ENCODE results near the gene HSPA8.
"Not testable (repeated sequence)": the region's sequence is repeated elsewhere in the genome, so short reads cannot be mapped to it uniquely, and the experiment has no call there.

Gene HSPA8

GRCh38 chr11:123061403-123062157 is at the start of gene HSPA8:
Gene HSPA8 (minus strand): TSS chr11:123062136. CDS start chr11:123061324, 812 bp downstream.
- DNase-seq, result peak; percentile 65 to 78

DNA sequence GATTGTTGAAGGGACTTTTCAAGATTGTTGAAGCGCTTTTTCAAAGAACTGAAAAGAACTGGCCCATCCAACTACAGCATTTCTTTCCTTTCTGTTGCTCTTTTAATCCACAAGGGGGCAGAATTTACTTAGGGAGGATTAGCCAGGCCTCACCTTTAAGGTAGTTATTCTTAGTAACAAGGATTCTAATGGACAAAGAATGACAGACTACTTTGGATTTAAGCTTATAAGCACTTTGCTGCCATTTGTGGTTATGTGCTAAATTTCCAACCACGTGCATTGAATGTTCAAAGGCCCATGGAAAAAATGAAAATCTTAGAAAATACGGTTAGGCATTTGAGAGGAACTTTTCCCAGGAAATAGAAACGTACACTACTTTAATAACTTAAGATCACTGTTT is 49.5 kb upstream of the HSPA8 start:
- DNase-seq, result peak in 1 of 2 donors; percentile 68

DNA sequence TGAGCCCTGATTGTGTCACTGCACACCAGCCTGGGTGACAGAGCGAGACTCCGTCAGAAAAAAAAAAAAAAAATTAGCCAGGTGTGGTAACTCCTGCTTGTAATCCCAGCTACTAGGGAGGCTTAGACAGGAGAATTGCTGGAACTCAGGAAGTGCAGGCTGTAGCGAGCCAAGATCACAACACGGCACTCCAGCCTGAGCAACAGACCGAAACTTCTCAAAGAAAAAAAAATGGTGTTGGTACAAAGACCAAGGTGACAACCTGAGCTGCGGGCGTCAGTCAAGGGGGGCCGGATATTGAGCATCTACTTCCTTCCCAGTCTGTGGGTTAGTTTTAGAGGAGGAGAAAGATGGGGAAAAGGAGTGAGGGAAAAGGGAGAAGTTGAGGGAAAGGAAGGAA is 48.5 kb upstream of the HSPA8 start:
- no peak for DNase-seq

- no peak for DNase-seq
These were observed 46.1 kb upstream of the HSPA8 start for GRCh38 chr11:123107945-123108495.

GRCh38 chr11:123104697-123105096 is 42.8 kb upstream of the HSPA8 start:
- DNase-seq, result no peak

DNA sequence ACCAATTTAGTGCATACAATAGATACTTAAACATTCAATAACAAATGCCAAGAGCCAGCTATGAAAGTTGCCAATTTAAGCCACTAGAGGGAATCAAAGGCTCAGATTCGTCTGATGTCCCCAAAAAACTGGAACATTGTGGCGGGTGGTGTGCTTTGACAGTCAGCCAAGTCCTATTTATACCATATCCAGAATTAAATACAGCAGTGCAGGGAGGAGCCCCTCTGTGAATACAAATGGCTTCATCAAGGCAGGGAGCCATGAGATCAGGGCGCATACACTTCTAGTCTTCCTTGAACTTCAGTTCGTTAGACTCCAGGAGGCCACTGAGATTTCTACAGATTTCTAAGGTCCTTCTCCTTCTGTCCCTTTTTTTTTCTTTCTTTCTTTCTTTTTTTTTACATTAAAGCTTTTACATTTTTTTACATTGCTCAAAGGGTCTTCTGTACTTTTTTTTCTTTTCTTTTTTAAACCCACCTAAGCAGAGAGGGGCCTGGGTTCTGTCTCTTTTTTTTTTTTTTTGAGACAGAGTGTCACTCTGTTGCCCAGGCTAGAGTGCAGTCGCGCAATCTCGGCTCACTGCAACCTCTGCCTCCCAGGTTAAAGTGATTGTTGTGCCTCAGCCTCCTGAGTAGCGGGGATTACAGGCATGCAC is 41.5 kb upstream of the HSPA8 start:
- DNase-seq, result peak; percentile 33 to 73

GRCh38 chr11:123100379-123101085 is 38.6 kb upstream of the HSPA8 start:
- no peak for DNase-seq

DNA sequence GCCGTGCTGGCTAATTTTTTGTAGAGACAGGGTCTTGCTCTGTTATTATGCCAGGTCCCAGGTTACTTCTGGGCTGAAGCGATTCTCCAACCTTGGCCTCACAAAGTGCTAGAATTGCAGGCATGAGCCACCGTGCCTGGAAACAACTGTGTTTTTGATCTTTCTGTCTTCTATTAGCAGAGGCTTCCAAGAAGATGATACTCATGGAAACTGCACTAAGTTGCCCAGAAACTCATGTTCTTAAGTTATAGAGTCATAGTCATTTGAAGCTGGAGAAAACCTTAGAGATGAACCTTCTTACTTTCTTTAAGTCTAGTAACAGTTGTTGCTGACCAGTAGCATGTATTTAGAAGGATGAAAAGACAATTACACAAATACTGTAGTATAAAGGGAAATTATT is 37.1 kb upstream of the HSPA8 start:
- no peak for DNase-seq

DNA sequence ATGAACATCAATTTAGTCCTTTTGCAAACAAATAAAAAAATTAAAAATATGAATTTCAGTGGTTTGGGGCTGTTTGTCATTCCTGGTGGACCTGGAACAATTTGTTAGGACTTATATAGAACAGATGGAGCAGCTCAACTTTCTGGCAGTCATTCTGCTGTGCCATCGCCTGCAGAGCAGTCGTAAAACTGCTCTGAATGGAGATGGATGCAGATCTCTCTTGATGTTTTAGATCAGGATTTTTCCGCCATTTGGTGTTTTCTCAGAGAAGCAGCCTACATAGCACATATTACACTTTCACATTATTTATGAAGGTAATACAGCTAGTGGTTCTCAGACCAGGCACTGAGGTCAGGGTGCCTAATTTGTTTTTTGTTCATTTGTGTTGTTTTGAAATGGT is 31.8 kb upstream of the HSPA8 start:
- no peak for DNase-seq

GRCh38 chr11:123091506-123091905 is 29.6 kb upstream of the HSPA8 start:
- DNase-seq, result no peak

- DNase-seq, result not testable (repeated sequence)
These were observed 28.2 kb upstream of the HSPA8 start for GRCh38 chr11:123090168-123090567.

DNA sequence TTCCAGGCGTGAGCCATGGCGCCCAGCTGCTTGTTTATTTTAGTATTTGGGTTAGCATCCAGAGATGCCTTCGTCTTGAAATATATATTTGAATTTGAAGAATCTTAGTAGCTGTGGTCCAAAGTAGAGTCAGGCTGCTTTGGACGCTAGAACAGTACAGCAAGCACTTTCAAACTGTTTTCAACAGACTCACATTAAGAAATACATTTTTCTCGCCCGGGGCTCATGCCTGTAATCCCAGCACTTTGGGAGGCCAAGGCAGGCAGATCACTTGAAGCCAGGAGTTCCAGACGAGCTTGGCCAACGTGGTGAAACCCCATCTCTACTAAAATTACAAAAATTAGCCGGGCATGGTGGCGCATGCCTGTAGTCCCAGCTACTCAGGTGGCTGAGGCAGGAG is 27.0 kb upstream of the HSPA8 start:
- not testable (repeated sequence) for DNase-seq

DNA sequence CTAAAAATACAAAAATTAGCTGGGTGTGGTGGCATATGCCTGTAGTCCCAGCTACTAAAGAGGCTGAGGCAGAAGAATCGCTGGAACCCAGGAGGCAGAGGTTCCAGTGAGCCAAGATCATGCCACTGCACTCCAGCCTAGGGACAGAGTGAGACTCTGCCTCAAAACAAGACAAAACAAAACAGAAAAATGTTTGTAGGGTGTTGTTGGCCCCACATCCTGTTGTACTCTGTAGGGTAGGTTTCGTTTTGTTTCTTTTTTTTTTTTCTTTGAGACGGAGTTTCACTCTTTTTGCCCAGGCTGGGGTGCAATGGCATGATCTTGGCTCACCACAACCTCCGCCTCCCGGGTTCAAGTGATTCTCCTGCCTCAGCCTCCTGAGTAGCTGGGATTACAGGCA is 25.7 kb upstream of the HSPA8 start:
- DNase-seq, result peak; percentile 33 to 76

DNA sequence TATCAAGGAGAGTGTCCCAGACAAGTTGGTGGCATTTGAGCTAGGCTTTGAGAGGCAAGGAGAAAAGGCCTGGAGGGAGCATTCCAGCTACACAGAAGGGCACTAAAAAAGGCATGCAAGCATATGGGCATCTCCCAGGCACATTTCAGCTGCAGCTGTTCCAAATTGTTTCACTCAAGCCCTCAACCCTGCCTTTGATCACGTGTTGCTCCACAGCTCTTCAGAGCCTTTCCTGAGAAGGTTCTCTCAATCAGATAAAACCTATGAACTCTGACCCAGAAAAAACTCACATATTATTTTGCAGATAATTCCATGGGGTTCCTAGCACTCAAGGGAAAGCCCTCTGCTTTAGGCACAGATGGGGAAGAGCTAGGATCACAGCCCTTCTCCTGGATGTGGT is 24.4 kb upstream of the HSPA8 start:
- DNase-seq, result no peak

DNA sequence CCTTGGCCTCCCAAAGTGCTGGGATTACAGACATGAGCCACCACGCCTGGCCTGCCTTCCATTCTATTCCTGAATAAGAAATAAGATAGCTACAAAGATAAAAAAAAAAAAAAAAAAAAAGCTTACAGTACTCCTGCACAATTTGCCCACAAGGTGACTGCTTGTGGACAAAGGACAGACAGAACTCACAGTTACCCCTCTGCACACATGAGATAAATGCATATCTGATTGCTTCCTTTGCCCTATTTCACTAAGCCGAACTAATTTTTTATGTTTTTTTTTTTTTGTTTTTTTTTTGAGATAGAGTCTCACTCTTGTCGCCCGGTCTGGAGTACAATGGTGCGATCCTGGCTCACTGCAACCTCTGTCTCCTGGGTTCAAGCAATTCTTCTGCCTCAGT is 23.6 kb upstream of the HSPA8 start:
- DNase-seq, result no peak

DNA sequence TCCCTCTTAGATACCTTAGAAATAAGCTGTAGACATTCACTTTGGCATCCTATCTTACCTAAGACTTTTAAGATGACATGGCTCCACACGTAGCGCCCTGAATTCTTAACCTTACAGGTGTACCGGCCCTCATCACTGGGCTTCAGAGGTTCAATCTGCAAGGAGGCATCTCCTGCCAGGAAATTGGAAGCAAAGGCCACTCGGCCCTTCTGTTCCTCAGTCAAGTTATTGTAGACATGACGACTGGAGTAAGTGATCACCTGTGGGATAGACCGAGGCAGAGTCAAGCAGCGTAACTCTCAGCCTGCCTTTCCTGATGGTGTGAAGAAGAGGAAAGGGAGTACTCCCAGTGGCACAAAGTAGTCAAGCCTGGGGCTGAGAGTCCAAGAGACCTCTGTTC is 22.5 kb upstream of the HSPA8 start:
- no peak for DNase-seq

- peak; percentile 76 to 84 for DNase-seq
These were observed 21.7 kb upstream of the HSPA8 start for GRCh38 chr11:123083623-123084029.

- DNase-seq, result no peak
These were observed 21.0 kb upstream of the HSPA8 start for GRCh38 chr11:123082977-123083376.

DNA sequence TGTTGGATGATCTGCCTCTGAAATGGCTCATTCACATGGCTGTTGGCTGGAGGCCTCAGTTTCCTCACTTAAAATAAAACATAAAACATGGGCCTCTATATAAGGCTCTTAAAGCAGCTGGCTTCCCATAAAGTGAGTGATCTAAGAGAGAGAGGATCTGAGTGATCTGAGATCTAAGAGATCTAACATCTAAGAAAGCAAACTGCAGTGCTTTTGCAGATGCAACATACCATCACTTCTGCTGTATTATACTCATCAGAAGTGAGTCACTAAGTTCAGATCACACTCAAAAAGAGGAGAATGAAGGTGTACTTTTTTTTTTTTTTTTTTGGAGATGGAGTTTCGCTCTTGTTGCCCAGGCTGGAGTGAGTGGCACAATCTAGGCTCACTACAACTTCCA is 18.1 kb upstream of the HSPA8 start:
- no peak for DNase-seq

GRCh38 chr11:123076484-123076883 is 14.5 kb upstream of the HSPA8 start:
- no peak for DNase-seq

GRCh38 chr11:123073343-123074057 is 11.6 kb upstream of the HSPA8 start:
- DNase-seq, result no peak

GRCh38 chr11:123072762-123073161 is 10.8 kb upstream of the HSPA8 start:
- DNase-seq, result no peak

- DNase-seq, result no peak
These were observed 10.4 kb upstream of the HSPA8 start for GRCh38 chr11:123072332-123072761.
